Activated CD8-positive, alpha-beta T cell treated with anti-CD3 and anti-CD28 coated beads for 36 hours (primary cell): ENCODE measurements around the gene HIRIP3. TPM values are rescaled to one million over a fixed set of nuclear protein-coding genes. Genes with fewer than 3 reads are reported as not detected.

ENCODE experiments used
- ATAC-seq: fragments of 200-7000 bp; cut with Tn5 transposase; one replicate; pipeline ENCODE4 v1.10.0; 2021; ENCODE audit warnings: mild to moderate bottlenecking, moderate library complexity
- CTCF ChIA-PET: fragments of 350-600 bp; sonication (Branson Sonifier 250); formaldehyde crosslinking; loops from one replicate; lab custom pipeline; 2021; ENCODE audit warnings: antibody characterized with exemption; lab: Charles Lee
- POLR2A ChIA-PET: fragments of 350-600 bp; sonication (Branson Sonifier 250); formaldehyde crosslinking; loops from one replicate; lab custom pipeline; 2021; ENCODE audit warnings: antibody characterized with exemption; lab: Charles Lee
- DNase-seq: peaks from one replicate; pipeline ENCODE4 v3.0.0-alpha.2; 2020
- H3K27ac Mint-ChIP-seq: one replicate; pipeline ENCODE4 v1.8.0; 2021; ENCODE audit warnings: mild to moderate bottlenecking, mixed read lengths
- H3K27me3 Mint-ChIP-seq: one replicate; pipeline ENCODE4 v1.8.0; 2021; ENCODE audit warnings: mixed read lengths
- H3K36me3 Mint-ChIP-seq: one replicate; pipeline ENCODE4 v1.8.0; 2021; ENCODE audit warnings: low read depth, mixed read lengths
- H3K4me1 Mint-ChIP-seq: one replicate; pipeline ENCODE4 v1.8.0; 2021; ENCODE audit warnings: low read depth, mixed read lengths
- H3K4me3 Mint-ChIP-seq: one replicate; pipeline ENCODE4 v1.8.0; 2021; ENCODE audit warnings: mild to moderate bottlenecking, moderate library complexity, mixed read lengths
- H3K9me3 Mint-ChIP-seq: one replicate; pipeline ENCODE4 v1.8.0; 2021; ENCODE audit warnings: mixed read lengths
- CTCF ChIP-seq: fragments of 200-600 bp; IDR thresholded peaks from one replicate; pipeline ENCODE4 v1.8.0; 2022; ENCODE audit warnings: antibody characterized with exemption, mild to moderate bottlenecking
- intact Hi-C: fragments of 100-400 bp; cut with micrococcal nuclease; formaldehyde crosslinking; loops from one replicate; pipeline ENCODE4 v1.10.0; 2022
- total RNA-seq, 2 experiments: library from RNA; stranded (reverse); gene quantifications; one replicate each; pipeline ENCODE4 v1.2.3, GENCODE V29; 2021

HIRIP3 gene
- total RNA-seq, 2 experiments from 2014 or later: 35.2 to 36.4 TPM

GRCh38 chr16:29978564-29979270 lies 16.7 kb downstream of the HIRIP3 start:
- Mint-ChIP-seq H3K4me1 (peaks cover 23% of the 10 kb centered on the region), H3K27me3 (no peaks in the 10 kb centered on the region), H3K9me3 (no peaks in the 10 kb centered on the region), H3K4me3 (no peak overlapping the region), H3K27ac (no peak overlapping the region), H3K36me3 (peaks cover 25% of the 10 kb centered on the region)
- ChIA-PET POLR2A (interaction anchor here (0.6 to 8.9 kb wide), 3 partner anchors 16 to 56 kb away, joined by 3 to 74 read pairs (median 3); partner anchors contain the start of genes HIRIP3 and INO80E), CTCF (interaction anchor here (0.6 to 1.9 kb wide), 3 partner anchors 27 to 130 kb away, joined by 3 to 4 read pairs (median 3); no protein-coding TSS in a partner anchor)
- no peak for TF ChIP-seq CTCF
- DNase-seq (no peak), ATAC-seq (no peak)
- intact Hi-C loops: no loop called here

GRCh38 chr16:29978081-29978480 lies 17.3 kb downstream of the HIRIP3 start:
- ChIA-PET POLR2A (interaction anchor here (8.9 kb wide), 1 partner anchor 17 kb away, joined by 74 read pairs; the partner anchor contains the start of genes HIRIP3 and INO80E), CTCF (interaction anchor here (1.3 to 1.9 kb wide), 2 partner anchors 54 to 130 kb away, joined by 3 to 4 read pairs; no protein-coding TSS in a partner anchor)
- H3K27ac Mint-ChIP-seq: no peak overlapping the region
- no peak for TF ChIP-seq CTCF
- no peak for DNase-seq
- peaks cover 24% of the 10 kb centered on the region for H3K36me3 Mint-ChIP-seq
- H3K9me3 Mint-ChIP-seq: peaks cover 1% of the 10 kb centered on the region
- intact Hi-C loops: no loop called here
- no peaks in the 10 kb centered on the region for H3K27me3 Mint-ChIP-seq
- ATAC-seq: no peak
- H3K4me3 Mint-ChIP-seq: no peak overlapping the region
- H3K4me1 Mint-ChIP-seq: peaks cover 26% of the 10 kb centered on the region

- POLR2A ChIA-PET: interaction anchor here (8.9 kb wide), 1 partner anchor 17 kb away, joined by 74 read pairs; the partner anchor contains the start of genes HIRIP3 and INO80E
- peaks cover 23% of the 10 kb centered on the region for H3K36me3 Mint-ChIP-seq
- H3K27me3 Mint-ChIP-seq: no peaks in the 10 kb centered on the region
- no peak overlapping the region for H3K4me3 Mint-ChIP-seq
- no peak overlapping the region for H3K27ac Mint-ChIP-seq
- CTCF ChIA-PET: interaction anchor here (1.2 kb wide), 1 partner anchor 161 kb away, joined by 4 read pairs; the partner anchor contains the start of gene PAGR1
- intact Hi-C loops: no loop called here
- TF ChIP-seq CTCF: no peak
- H3K4me1 Mint-ChIP-seq: peaks cover 30% of the 10 kb centered on the region
- H3K9me3 Mint-ChIP-seq: peaks cover 6% of the 10 kb centered on the region
- DNase-seq (no peak), ATAC-seq (no peak)
Measured at GRCh38 chr16:29977063-29977825, 18.2 kb downstream of the HIRIP3 start.

GRCh38 chr16:29975811-29976511 lies 19.5 kb downstream of the HIRIP3 start:
- ATAC-seq: no peak
- peak; percentile 14 for DNase-seq
- Mint-ChIP-seq H3K9me3 (peaks cover 6% of the 10 kb centered on the region), H3K36me3 (peaks cover 23% of the 10 kb centered on the region), H3K27me3 (no peaks in the 10 kb centered on the region), H3K4me3 (peak overlapping the region; percentile 80), H3K4me1 (peaks cover 30% of the 10 kb centered on the region), H3K27ac (peak overlapping the region; percentile 37)
- TF ChIP-seq CTCF: no peak
- intact Hi-C loops: no loop called here
- POLR2A ChIA-PET: interaction anchor here (1.1 to 8.9 kb wide), 3 partner anchors 10 to 27 kb away, joined by 3 to 74 read pairs (median 3); partner anchors contain the start of genes HIRIP3 and INO80E
- CTCF ChIA-PET: interaction anchor here (1.2 to 1.4 kb wide), 3 partner anchors 51 to 160 kb away, joined by 3 to 5 read pairs (median 4); partner anchors contain the start of gene PAGR1
